H9 (cell line): ENCODE measurements around the gene AMPH. TPM values are rescaled to one million over a fixed set of nuclear protein-coding genes. Genes with fewer than 3 reads are reported as not detected.

ENCODE experiments used
- DNase-seq: peaks from one replicate; pipeline ENCODE4 v3.0.0-alpha.2; 2017
- H2AFZ ChIP-seq: one replicate; pipeline ENCODE4 v1.6.1; 2013; ENCODE audit warnings: mild to moderate bottlenecking, low read length, control low read depth, moderate library complexity
- H2AK5ac ChIP-seq: 2 replicates; pipeline ENCODE4 v1.6.1; 2013; ENCODE audit warnings: low read length, control low read depth, mixed read lengths; ENCODE audit not compliant: insufficient read length
- H2BK120ac ChIP-seq: one replicate; pipeline ENCODE4 v1.6.1; 2013; ENCODE audit warnings: low read depth, mild to moderate bottlenecking, low read length, control low read depth, inconsistent platforms; ENCODE audit not compliant: poor library complexity, severe bottlenecking
- H2BK12ac ChIP-seq: 2 replicates; pipeline ENCODE4 v1.6.1; 2013; ENCODE audit warnings: low read length, control low read depth, mixed read lengths, low read depth; ENCODE audit not compliant: insufficient read length
- H2BK15ac ChIP-seq: 2 replicates; pipeline ENCODE4 v1.6.1; 2013; ENCODE audit warnings: low read depth, low read length, control low read depth
- H2BK20ac ChIP-seq: one replicate; pipeline ENCODE4 v1.6.1; 2013; ENCODE audit warnings: low read depth, mild to moderate bottlenecking, low read length, control low read depth, inconsistent platforms; ENCODE audit not compliant: poor library complexity, severe bottlenecking
- H2BK5ac ChIP-seq: 2 replicates; pipeline ENCODE4 v1.6.1; 2013; ENCODE audit warnings: low read length, control low read depth, mixed read lengths; ENCODE audit not compliant: insufficient read length
- H3K14ac ChIP-seq: 2 replicates; pipeline ENCODE4 v1.6.1; 2013; ENCODE audit warnings: low read length, control low read depth; ENCODE audit not compliant: insufficient read depth
- H3K18ac ChIP-seq: 2 replicates; pipeline ENCODE4 v1.6.1; 2013; ENCODE audit warnings: low read depth, mild to moderate bottlenecking, mixed read lengths, low read length, control low read depth; ENCODE audit not compliant: insufficient read length
- H3K23ac ChIP-seq: 2 replicates; pipeline ENCODE4 v1.6.1; 2013; ENCODE audit warnings: low read length, control low read depth, mixed read lengths, low read depth; ENCODE audit not compliant: insufficient read length
- H3K23me2 ChIP-seq: 2 replicates; pipeline ENCODE4 v1.6.1; 2013; ENCODE audit warnings: low read depth, mild to moderate bottlenecking, mixed read lengths, low read length, control low read depth; ENCODE audit not compliant: insufficient read length, poor library complexity, severe bottlenecking
- H3K27ac ChIP-seq: 2 replicates; pipeline ENCODE4 v1.5.1; 2013; ENCODE audit warnings: low read length, control low read depth, mixed read lengths, low read depth; ENCODE audit not compliant: insufficient read length
- H3K27me3 ChIP-seq: 2 replicates; pipeline ENCODE4 v1.6.1; 2013; ENCODE audit warnings: low read length, control low read depth, inconsistent platforms; ENCODE audit not compliant: insufficient read depth
- H3K4ac ChIP-seq: 2 replicates; pipeline ENCODE4 v1.6.1; 2013; ENCODE audit warnings: low read depth, mild to moderate bottlenecking, control low read depth, inconsistent platforms, low read length, moderate library complexity
- H3K4me1 ChIP-seq: 2 replicates; pipeline ENCODE4 v1.6.1; 2013; ENCODE audit warnings: low read length, control low read depth, inconsistent platforms; ENCODE audit not compliant: insufficient read depth
- H3K4me2 ChIP-seq: 2 replicates; pipeline ENCODE4 v1.6.1; 2013; ENCODE audit warnings: low read length, control low read depth, mixed read lengths; ENCODE audit not compliant: insufficient read length, insufficient read depth
- H3K56ac ChIP-seq: 2 replicates; pipeline ENCODE4 v1.6.1; 2013; ENCODE audit warnings: low read depth, mild to moderate bottlenecking, mixed read lengths, low read length, control low read depth; ENCODE audit not compliant: insufficient read length
- H3K79me1 ChIP-seq: 2 replicates; pipeline ENCODE4 v1.6.1; 2013; ENCODE audit warnings: low read depth, mild to moderate bottlenecking, moderate library complexity, low read length, control low read depth, inconsistent platforms; ENCODE audit not compliant: insufficient read depth, poor library complexity, severe bottlenecking
- H3K79me2 ChIP-seq: 2 replicates; pipeline ENCODE4 v1.6.1; 2013; ENCODE audit warnings: low read length, control low read depth, inconsistent platforms; ENCODE audit not compliant: insufficient read depth
- H3K9ac ChIP-seq: 2 replicates; pipeline ENCODE4 v1.6.1; 2013; ENCODE audit warnings: low read length, control low read depth, mixed read lengths; ENCODE audit not compliant: insufficient read length; ENCODE audit errors: extremely low read depth
- H3K9me3 ChIP-seq: one replicate; pipeline ENCODE4 v1.6.1; 2013; ENCODE audit warnings: low read depth, low read length, inconsistent platforms; ENCODE audit not compliant: control insufficient read depth
- H3T11ph ChIP-seq: one replicate; pipeline ENCODE4 v1.6.1; 2013; ENCODE audit warnings: mild to moderate bottlenecking, low read length, control low read depth, inconsistent platforms
- H4K20me1 ChIP-seq: one replicate; pipeline ENCODE4 v1.6.1; 2013; ENCODE audit not compliant: control insufficient read depth, insufficient read length, insufficient read depth
- H4K5ac ChIP-seq: 2 replicates; pipeline ENCODE4 v1.6.1; 2013; ENCODE audit warnings: low read depth, mild to moderate bottlenecking, mixed read lengths, low read length, control low read depth; ENCODE audit not compliant: insufficient read length
- H4K8ac ChIP-seq: replicated peaks from 2 replicates; pipeline ENCODE4 v1.6.1; 2013; ENCODE audit warnings: low read length, control low read depth, mixed read lengths, low read depth; ENCODE audit not compliant: insufficient read length
- H4K91ac ChIP-seq: 2 replicates; pipeline ENCODE4 v1.6.1; 2013; ENCODE audit warnings: low read depth, mild to moderate bottlenecking, moderate library complexity, mixed read lengths, low read length, control low read depth; ENCODE audit not compliant: insufficient read length
- H3K27ac Mint-ChIP-seq, 3 experiments: 2 replicates in 2 of 3; 3 replicates in 1 of 3; pipeline ENCODE4 v1.8.0; 2020 to 2021; ENCODE audit warnings: mixed read lengths in 3 of 3, mild to moderate bottlenecking in 1 of 3, moderate library complexity in 1 of 3
- H3K27me3 Mint-ChIP-seq: 2 replicates; pipeline ENCODE4 v1.8.0; 2021; ENCODE audit warnings: low read depth, mild to moderate bottlenecking, moderate library complexity, mixed read lengths
- H3K36me3 Mint-ChIP-seq, 3 experiments: 2 replicates in 2 of 3; 3 replicates in 1 of 3; pipeline ENCODE4 v1.8.0; 2020 to 2021; ENCODE audit warnings: low read depth in 3 of 3, mixed read lengths in 3 of 3; ENCODE audit not compliant: insufficient read depth in 1 of 3
- H3K4me1 Mint-ChIP-seq, 2 experiments: 2 replicates each; pipeline ENCODE4 v1.8.0; 2020; ENCODE audit warnings: mixed read lengths in 2 of 2
- H3K4me3 Mint-ChIP-seq, 2 experiments: 2 replicates in 1 of 2; 3 replicates in 1 of 2; pipeline ENCODE4 v1.8.0; 2020 to 2021; ENCODE audit warnings: mild to moderate bottlenecking in 2 of 2, mixed read lengths in 2 of 2, moderate library complexity in 1 of 2
- H3K9me3 Mint-ChIP-seq, 2 experiments: 2 replicates in 1 of 2; 3 replicates in 1 of 2; pipeline ENCODE4 v1.8.0; 2020; ENCODE audit warnings: mild to moderate bottlenecking in 2 of 2, mixed read lengths in 2 of 2, moderate library complexity in 1 of 2
- WGBS: extraction: QIAGEN DNeasy Blood & Tissue Kit; methylation state at CpG from one replicate; pipeline ENCODE4 v1.1.7; 2013; ENCODE audit warnings: missing lambda C conversion rate, low lambda C conversion rate, mixed read lengths; ENCODE audit not compliant: insufficient read length; ENCODE audit errors: extremely low coverage; 5-methylcytosine and 5-hydroxymethylcytosine counted together
- total RNA-seq: library from RNA; stranded (reverse); gene quantifications from 2 replicates; pipeline ENCODE4 v1.2.1, GENCODE V29; 2021
- TF ChIP-seq, protein P1 (sequence below): fragments of 200-600 bp; sonication (generic); conservative IDR thresholded peaks from 3 replicates; pipeline ENCODE4 v1.8.0; 2021; ENCODE audit warnings: antibody characterized with exemption, mild to moderate bottlenecking

Gene AMPH
- total RNA-seq, 1 experiment from 2014 or later, result 4.8 TPM

- Mint-ChIP-seq H3K4me3 (no peak overlapping the region), H3K36me3 (no peaks in the 10 kb centered on the region)
- no CpG with 5 or more reads among the region's 5 CpGs for WGBS
These were observed 182.5 kb downstream of the AMPH start for GRCh38 chr7:38448584-38449234.

More at GRCh38 chr7:38448584-38449234, 182.5 kb downstream of the AMPH start:
- no peak overlapping the region for H3K27ac Mint-ChIP-seq
- no peak for DNase-seq
- H2AK5ac ChIP-seq, result no peak overlapping the region
- no peak overlapping the region for H3K18ac ChIP-seq
- H3K4me2 ChIP-seq, result no peak overlapping the region
- H3K4me1 Mint-ChIP-seq, result peaks cover 7 to 8% of the 10 kb centered on the region in 2 experiments
- H3K79me2 ChIP-seq, result no peaks in the 10 kb centered on the region
- H3K9me3 ChIP-seq, result no peaks in the 10 kb centered on the region
- no peaks in the 10 kb centered on the region for H3K9me3 Mint-ChIP-seq
- no peak overlapping the region for H2BK120ac ChIP-seq
- no peak overlapping the region for H4K91ac ChIP-seq
- H2BK5ac ChIP-seq, result no peak overlapping the region
- H3K27me3 ChIP-seq, result no peaks in the 10 kb centered on the region
- H3K23me2 ChIP-seq, result no peaks in the 10 kb centered on the region
- H3K9ac ChIP-seq, result no peak overlapping the region
- no peaks in the 10 kb centered on the region for H4K20me1 ChIP-seq
- H2BK15ac ChIP-seq, result no peak overlapping the region
- H3K79me1 ChIP-seq, result no peaks in the 10 kb centered on the region
- H2BK20ac ChIP-seq, result no peak overlapping the region
- H4K5ac ChIP-seq, result no peak overlapping the region
- no peak overlapping the region for H3K27ac ChIP-seq
- no peak overlapping the region for H3K56ac ChIP-seq
- TF ChIP-seq, protein P1, sequence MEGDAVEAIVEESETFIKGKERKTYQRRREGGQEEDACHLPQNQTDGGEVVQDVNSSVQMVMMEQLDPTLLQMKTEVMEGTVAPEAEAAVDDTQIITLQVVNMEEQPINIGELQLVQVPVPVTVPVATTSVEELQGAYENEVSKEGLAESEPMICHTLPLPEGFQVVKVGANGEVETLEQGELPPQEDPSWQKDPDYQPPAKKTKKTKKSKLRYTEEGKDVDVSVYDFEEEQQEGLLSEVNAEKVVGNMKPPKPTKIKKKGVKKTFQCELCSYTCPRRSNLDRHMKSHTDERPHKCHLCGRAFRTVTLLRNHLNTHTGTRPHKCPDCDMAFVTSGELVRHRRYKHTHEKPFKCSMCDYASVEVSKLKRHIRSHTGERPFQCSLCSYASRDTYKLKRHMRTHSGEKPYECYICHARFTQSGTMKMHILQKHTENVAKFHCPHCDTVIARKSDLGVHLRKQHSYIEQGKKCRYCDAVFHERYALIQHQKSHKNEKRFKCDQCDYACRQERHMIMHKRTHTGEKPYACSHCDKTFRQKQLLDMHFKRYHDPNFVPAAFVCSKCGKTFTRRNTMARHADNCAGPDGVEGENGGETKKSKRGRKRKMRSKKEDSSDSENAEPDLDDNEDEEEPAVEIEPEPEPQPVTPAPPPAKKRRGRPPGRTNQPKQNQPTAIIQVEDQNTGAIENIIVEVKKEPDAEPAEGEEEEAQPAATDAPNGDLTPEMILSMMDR, result no peak
- H3K4me1 ChIP-seq, result no peaks in the 10 kb centered on the region
- H3K4ac ChIP-seq, result no peak overlapping the region
- H3K14ac ChIP-seq, result no peak overlapping the region
- no peak overlapping the region for H4K8ac ChIP-seq
- H2BK12ac ChIP-seq, result no peak overlapping the region
- no peak overlapping the region for H3T11ph ChIP-seq
- H2AFZ ChIP-seq, result no peak overlapping the region
- H3K23ac ChIP-seq, result no peak overlapping the region
- H3K27me3 Mint-ChIP-seq, result no peaks in the 10 kb centered on the region
